Hepatocyte (in vitro differentiated cells): ENCODE measurements around the gene REXO5. TPM values are rescaled to one million over a fixed set of nuclear protein-coding genes. Genes with fewer than 3 reads are reported as not detected.

Experiments used
- DNase-seq: peaks from one replicate; pipeline ENCODE4 v3.0.0-alpha.2; 2016; ENCODE audit warnings: low spot score
- H2AFZ ChIP-seq: fragments of 200-600 bp; sonication (generic); 2 replicates; pipeline ENCODE4 v1.6.0; 2016; ENCODE audit warnings: antibody characterized with exemption, mild to moderate bottlenecking
- H3K27ac ChIP-seq: fragments of 200-600 bp; sonication (generic); 2 replicates; pipeline ENCODE4 v1.5.1; 2016; ENCODE audit warnings: mild to moderate bottlenecking
- H3K27me3 ChIP-seq: fragments of 200-600 bp; sonication (generic); 2 replicates; pipeline ENCODE4 v1.6.1; 2016
- H3K36me3 ChIP-seq: fragments of 200-600 bp; sonication (generic); replicated peaks from 2 replicates; pipeline ENCODE4 v1.5.1; 2016; ENCODE audit warnings: low read depth; ENCODE audit not compliant: insufficient read depth
- H3K4me1 ChIP-seq: fragments of 200-600 bp; sonication (generic); 2 replicates; pipeline ENCODE4 v1.5.1; 2016; ENCODE audit warnings: mild to moderate bottlenecking, moderate library complexity; ENCODE audit not compliant: insufficient read depth
- H3K4me2 ChIP-seq: fragments of 200-600 bp; sonication (generic); 2 replicates; pipeline ENCODE4 v1.6.0; 2016
- H3K4me3 ChIP-seq: fragments of 200-600 bp; sonication (generic); 2 replicates; pipeline ENCODE4 v1.5.1; 2016; ENCODE audit warnings: mild to moderate bottlenecking
- H3K79me2 ChIP-seq: fragments of 200-600 bp; sonication (generic); 2 replicates; pipeline ENCODE4 v1.6.0; 2017; ENCODE audit warnings: mild to moderate bottlenecking
- H3K9me2 ChIP-seq: fragments of 200-600 bp; sonication (generic); replicated peaks from 2 replicates; pipeline ENCODE4 v1.6.0; 2017; ENCODE audit warnings: mild to moderate bottlenecking; ENCODE audit not compliant: insufficient read depth
- H3K9me3 ChIP-seq: fragments of 200-600 bp; sonication (generic); 2 replicates; pipeline ENCODE4 v1.5.1; 2016; ENCODE audit warnings: low read depth, mild to moderate bottlenecking
- H4K20me1 ChIP-seq: fragments of 200-600 bp; sonication (generic); 2 replicates; pipeline ENCODE4 v1.6.0; 2016; ENCODE audit warnings: mild to moderate bottlenecking; ENCODE audit not compliant: insufficient read depth, poor library complexity, severe bottlenecking
- EZH2 ChIP-seq: fragments of 200-600 bp; sonication (generic); IDR thresholded peaks from 2 replicates; pipeline ENCODE4 v1.6.1; 2016; ENCODE audit warnings: antibody characterized with exemption, mild to moderate bottlenecking, borderline replicate concordance
- EZH2phosphoT487 ChIP-seq: fragments of 200-600 bp; sonication (generic); IDR thresholded peaks from one replicate; pipeline ENCODE4 v1.6.1; 2018; ENCODE audit warnings: antibody characterized with exemption, mild to moderate bottlenecking, low read depth, moderate library complexity; ENCODE audit not compliant: unreplicated experiment, severe bottlenecking
- WGBS: methylation state at CpG from one replicate; pipeline ENCODE4 v1.1.6; 2016; ENCODE audit warnings: low lambda C conversion rate; ENCODE audit errors: missing lambda C conversion rate; 5-methylcytosine and 5-hydroxymethylcytosine counted together
- polyA plus RNA-seq: library from polyadenylated mRNA; unstranded; fragments of >200 nt; fragmentation: Nextera tagmentation; extraction: Ambion mirVana; gene quantifications from 2 replicates; pipeline ENCODE4 v1.2.1, GENCODE V29; 2016
- total RNA-seq: library from RNA; depleted of rRNA; stranded (reverse); fragments of >200 nt; gene quantifications from 2 replicates; pipeline ENCODE4 v1.2.3, GENCODE V29; 2014
- TF ChIP-seq, protein P1 (sequence below): fragments of 200-600 bp; sonication (generic); IDR thresholded peaks from 2 replicates; pipeline ENCODE4 v1.5.1; 2016; ENCODE audit warnings: antibody characterized with exemption, mild to moderate bottlenecking; ENCODE audit not compliant: poor library complexity

The REXO5 gene
- total and polyA plus RNA-seq, 2 experiments from 2014 or later, result 3.5 to 3.6 TPM

DNA sequence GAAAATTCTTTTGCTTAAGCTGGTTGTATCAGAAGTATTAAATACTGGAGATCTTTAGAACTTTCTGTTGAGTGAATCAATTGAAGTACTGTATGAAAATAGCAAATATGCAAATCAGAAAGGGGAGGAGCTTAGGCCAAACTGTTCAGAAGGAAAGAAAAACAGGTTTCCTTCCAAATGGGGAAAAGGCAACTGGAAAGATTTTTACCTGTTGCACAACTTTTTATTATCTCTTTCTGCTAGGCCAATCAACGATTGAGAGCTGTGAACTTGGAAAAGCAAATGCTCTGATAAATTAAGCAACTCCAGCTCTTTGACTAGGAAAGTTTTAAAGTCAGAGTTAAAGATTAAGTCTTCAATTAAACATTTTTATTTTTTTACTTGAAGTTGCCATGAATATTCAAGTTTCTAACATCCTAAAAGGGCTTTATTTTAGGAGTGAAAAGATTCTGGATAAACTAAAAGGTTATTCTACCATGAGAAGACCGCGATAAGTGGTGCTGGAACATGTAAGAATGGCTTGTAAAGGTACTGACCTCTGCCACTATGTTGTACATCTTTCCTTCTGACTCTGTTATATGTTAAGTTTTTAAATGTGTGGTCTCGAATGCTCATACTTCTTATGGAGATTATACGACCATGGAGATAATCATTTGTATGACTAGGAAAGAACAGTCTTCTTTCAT lies 77.4 kb downstream of the REXO5 start:
- Histone ChIP-seq H3K27me3 (no peaks in the 10 kb centered on the region), H3K4me3 (no peak overlapping the region), H3K4me2 (peak overlapping the region; percentile 6), H2AFZ (no peak overlapping the region), H4K20me1 (peaks cover 14% of the 10 kb centered on the region), H3K9me2 (no peaks in the 10 kb centered on the region), H3K9me3 (no peaks in the 10 kb centered on the region), H3K27ac (peak overlapping the region; percentile 65), H3K4me1 (peaks cover 70% of the 10 kb centered on the region), H3K79me2 (peaks cover 84% of the 10 kb centered on the region), H3K36me3 (no peaks in the 10 kb centered on the region)
- peak; percentile 41 for DNase-seq
- no peak for TF ChIP-seq EZH2
- TF ChIP-seq EZH2phosphoT487, result no peak
- WGBS, result 64% methylated on average over 5 of the region's 5 CpGs

DNA sequence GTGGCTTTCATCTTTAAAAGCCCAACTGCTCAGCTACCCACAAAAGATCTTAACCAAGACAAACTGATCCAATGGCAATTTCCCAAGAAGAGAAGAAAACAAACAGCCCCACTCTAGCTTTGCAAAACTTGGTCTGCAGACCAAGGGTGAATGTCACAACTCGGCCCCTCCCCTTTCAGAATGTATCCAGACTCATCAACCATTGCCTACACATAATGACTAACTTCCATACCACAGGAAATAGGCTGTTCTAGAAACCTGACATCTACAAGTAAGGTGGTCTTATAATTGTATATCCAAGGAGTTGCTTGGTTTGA lies 77.9 kb downstream of the REXO5 start:
- H3K4me2 ChIP-seq, result peak overlapping the region; percentile 6
- H3K79me2 ChIP-seq, result peaks cover 89% of the 10 kb centered on the region
- no peak overlapping the region for H2AFZ ChIP-seq
- H3K36me3 ChIP-seq, result no peaks in the 10 kb centered on the region
- peaks cover 66% of the 10 kb centered on the region for H3K4me1 ChIP-seq
- H3K27ac ChIP-seq, result peak overlapping the region; percentile 65
- 62% methylated on average over 1 of the region's 1 CpG for WGBS
- H3K9me2 ChIP-seq, result no peaks in the 10 kb centered on the region
- no peak for TF ChIP-seq EZH2phosphoT487
- TF ChIP-seq, protein P1, sequence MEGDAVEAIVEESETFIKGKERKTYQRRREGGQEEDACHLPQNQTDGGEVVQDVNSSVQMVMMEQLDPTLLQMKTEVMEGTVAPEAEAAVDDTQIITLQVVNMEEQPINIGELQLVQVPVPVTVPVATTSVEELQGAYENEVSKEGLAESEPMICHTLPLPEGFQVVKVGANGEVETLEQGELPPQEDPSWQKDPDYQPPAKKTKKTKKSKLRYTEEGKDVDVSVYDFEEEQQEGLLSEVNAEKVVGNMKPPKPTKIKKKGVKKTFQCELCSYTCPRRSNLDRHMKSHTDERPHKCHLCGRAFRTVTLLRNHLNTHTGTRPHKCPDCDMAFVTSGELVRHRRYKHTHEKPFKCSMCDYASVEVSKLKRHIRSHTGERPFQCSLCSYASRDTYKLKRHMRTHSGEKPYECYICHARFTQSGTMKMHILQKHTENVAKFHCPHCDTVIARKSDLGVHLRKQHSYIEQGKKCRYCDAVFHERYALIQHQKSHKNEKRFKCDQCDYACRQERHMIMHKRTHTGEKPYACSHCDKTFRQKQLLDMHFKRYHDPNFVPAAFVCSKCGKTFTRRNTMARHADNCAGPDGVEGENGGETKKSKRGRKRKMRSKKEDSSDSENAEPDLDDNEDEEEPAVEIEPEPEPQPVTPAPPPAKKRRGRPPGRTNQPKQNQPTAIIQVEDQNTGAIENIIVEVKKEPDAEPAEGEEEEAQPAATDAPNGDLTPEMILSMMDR, result no peak
- no peak for TF ChIP-seq EZH2
- no peaks in the 10 kb centered on the region for H3K9me3 ChIP-seq
- H3K27me3 ChIP-seq, result no peaks in the 10 kb centered on the region
- DNase-seq, result peak; percentile 51
- no peak overlapping the region for H3K4me3 ChIP-seq
- peaks cover 14% of the 10 kb centered on the region for H4K20me1 ChIP-seq

GRCh38 chr16:20886320-20886719 lies 80.0 kb downstream of the REXO5 start:
- peaks cover 17% of the 10 kb centered on the region for H4K20me1 ChIP-seq
- no peak overlapping the region for H3K4me2 ChIP-seq
- H3K9me2 ChIP-seq, result no peaks in the 10 kb centered on the region
- no peak overlapping the region for H2AFZ ChIP-seq
- no peaks in the 10 kb centered on the region for H3K36me3 ChIP-seq
- TF ChIP-seq EZH2phosphoT487, result no peak
- no peak for TF ChIP-seq EZH2
- TF ChIP-seq, protein P1, result no peak
- H3K4me1 ChIP-seq, result peaks cover 52% of the 10 kb centered on the region
- H3K4me3 ChIP-seq, result no peak overlapping the region
- peaks cover 93% of the 10 kb centered on the region for H3K79me2 ChIP-seq
- no peaks in the 10 kb centered on the region for H3K9me3 ChIP-seq
- H3K27me3 ChIP-seq, result no peaks in the 10 kb centered on the region
- DNase-seq, result no peak
- WGBS, result 47% methylated on average over 1 of the region's 1 CpG
- H3K27ac ChIP-seq, result peak overlapping the region; percentile 61

DNA sequence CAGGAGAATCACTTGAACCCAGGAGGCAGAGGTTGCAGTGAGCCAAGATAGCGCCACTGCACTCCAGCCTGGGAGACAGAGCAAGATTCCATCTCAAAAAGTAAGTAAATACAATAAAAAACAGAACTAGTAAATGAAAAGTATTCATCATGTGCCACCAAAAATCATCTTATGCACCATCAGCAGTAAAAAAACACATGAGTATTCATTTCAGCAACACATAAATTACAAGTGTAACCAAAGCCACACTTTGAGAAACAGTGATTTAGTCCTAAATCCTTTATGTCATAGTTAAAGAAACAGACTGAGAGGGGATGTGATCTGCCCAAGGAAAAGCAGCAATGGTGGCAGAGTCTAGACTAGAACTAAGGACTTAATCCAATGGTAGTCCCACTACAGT lies 80.9 kb downstream of the REXO5 start:
- Histone ChIP-seq H3K27me3 (no peaks in the 10 kb centered on the region), H3K4me1 (peaks cover 47% of the 10 kb centered on the region), H3K4me3 (no peak overlapping the region), H3K9me2 (no peaks in the 10 kb centered on the region), H4K20me1 (peaks cover 19% of the 10 kb centered on the region), H2AFZ (no peak overlapping the region), H3K4me2 (peak overlapping the region; percentile 5), H3K9me3 (no peaks in the 10 kb centered on the region), H3K79me2 (peaks cover 93% of the 10 kb centered on the region), H3K36me3 (no peaks in the 10 kb centered on the region), H3K27ac (peak overlapping the region; percentile 61)
- 100% methylated on average over 1 of the region's 1 CpG for WGBS
- TF ChIP-seq EZH2 (no peak), EZH2phosphoT487 (no peak)
- TF ChIP-seq, protein P1, result no peak
- no peak for DNase-seq
